Right ventricle myocardium inferior (tissue), 1 donor: Measurements from ENCODE around the gene MAPK1. TPM values are rescaled to one million over a fixed set of nuclear protein-coding genes. Genes with fewer than 3 reads are reported as not detected.
"Not testable (repeated sequence)": the region's sequence is repeated elsewhere in the genome, so short reads cannot be mapped to it uniquely, and the experiment has no call there.

Experiments used
- ATAC-seq: fragments of 200-7000 bp; cut with Tn5 transposase; one replicate; pipeline ENCODE4 v1.9.1; 2020; ENCODE audit warnings: mild to moderate bottlenecking, moderate library complexity
- DNase-seq: peaks from one replicate; pipeline ENCODE4 v3.0.0; 2021; ENCODE audit errors: missing footprints
- intact Hi-C: fragments of 100-400 bp; cut with DNase I; formaldehyde crosslinking; loops from one replicate; pipeline ENCODE4 v1.11.0; 2022
- total RNA-seq: library from RNA; stranded (reverse); fragmentation: NEBNext Ultra II Directional; extraction: Animal tissue kit (Norgen Biotek cat#: 25700); gene quantifications from one replicate; pipeline ENCODE4 v1.2.1, GENCODE V29; 2021
- donor health status: DM: no; HTN: yes; CAD: no; lungs with severe emphysema.

Gene MAPK1
- total RNA-seq, 1 donor from 2014 or later: 79.2 TPM

- intact Hi-C loops: no loop called here
- no peak for ATAC-seq
- no peak for DNase-seq
Measured at GRCh38 chr22:21829523-21829922, 37.9 kb downstream of the MAPK1 start.

GRCh38 chr22:21828268-21828638, 39.2 kb downstream of the MAPK1 start:
- DNase-seq (no peak), ATAC-seq (no peak)
- intact Hi-C loops: no loop called here

- intact Hi-C loops: no loop called here
Measured at GRCh38 chr22:21827628-21828267, 39.7 kb downstream of the MAPK1 start.

GRCh38 chr22:21826204-21826603, 41.2 kb downstream of the MAPK1 start:
- ATAC-seq: no peak
- intact Hi-C loops: no loop called here

More at GRCh38 chr22:21827628-21828267, 39.7 kb downstream of the MAPK1 start:
- ATAC-seq (no peak), DNase-seq (no peak)

GRCh38 chr22:21824962-21825361, 42.5 kb downstream of the MAPK1 start:
- DNase-seq, ATAC-seq, intact Hi-C loops: not testable (repeated sequence)

More at GRCh38 chr22:21826204-21826603, 41.2 kb downstream of the MAPK1 start:
- DNase-seq: no peak

GRCh38 chr22:21824445-21824912, 43.0 kb downstream of the MAPK1 start:
- intact Hi-C loops: no loop called here
- DNase-seq (no peak), ATAC-seq (no peak)

GRCh38 chr22:21823740-21824444, 43.6 kb downstream of the MAPK1 start:
- ATAC-seq: no peak
- no peak for DNase-seq
- intact Hi-C loops: no loop called here

GRCh38 chr22:21819183-21819770, 48.2 kb downstream of the MAPK1 start:
- no peak for ATAC-seq
- intact Hi-C loops: loop anchor here (5.0 kb wide), 1 partner anchor 48 kb away; the partner anchor contains the start of gene MAPK1
- DNase-seq: no peak

GRCh38 chr22:21818487-21819182, 48.8 kb downstream of the MAPK1 start:
- intact Hi-C loops: loop anchor here (5.0 kb wide), 1 partner anchor 49 kb away; the partner anchor contains the start of gene MAPK1
- ATAC-seq (peak; percentile 27), DNase-seq (no peak)

GRCh38 chr22:21817497-21817853, 50.0 kb downstream of the MAPK1 start:
- intact Hi-C loops: loop anchor here (5.0 kb wide), 1 partner anchor 50 kb away; the partner anchor contains the start of gene MAPK1
- not testable (repeated sequence) for DNase-seq, ATAC-seq

GRCh38 chr22:21816787-21817496, 50.5 kb downstream of the MAPK1 start:
- DNase-seq (no peak), ATAC-seq (peak; percentile 82)
- intact Hi-C loops: loop anchor here (5.0 kb wide), 1 partner anchor 50 kb away; the partner anchor contains the start of gene MAPK1

GRCh38 chr22:21816472-21816786, 51.0 kb downstream of the MAPK1 start:
- ATAC-seq: no peak
- intact Hi-C loops: loop anchor here (5.0 kb wide), 1 partner anchor 51 kb away; the partner anchor contains the start of gene MAPK1
- DNase-seq: no peak

- DNase-seq: no peak
- intact Hi-C loops: loop anchor here (5.0 kb wide), 1 partner anchor 51 kb away; the partner anchor contains the start of gene MAPK1
- ATAC-seq: no peak
Measured at GRCh38 chr22:21815958-21816357, 51.5 kb downstream of the MAPK1 start.

GRCh38 chr22:21815357-21815756, 52.1 kb downstream of the MAPK1 start:
- DNase-seq (no peak), ATAC-seq (no peak)
- intact Hi-C loops: loop anchor here (5.0 kb wide), 1 partner anchor 52 kb away; the partner anchor contains the start of gene MAPK1

- intact Hi-C loops: no loop called here
- ATAC-seq (no peak), DNase-seq (no peak)
Measured at GRCh38 chr22:21811982-21812381, 55.5 kb downstream of the MAPK1 start.

- intact Hi-C loops: no loop called here
- ATAC-seq (no peak), DNase-seq (no peak)
Measured at GRCh38 chr22:21807544-21808529, 59.6 kb downstream of the MAPK1 start.

GRCh38 chr22:21805325-21805724, 62.1 kb downstream of the MAPK1 start:
- DNase-seq, ATAC-seq, intact Hi-C loops: not testable (repeated sequence)
